HepG2 (cell line): Measurements from ENCODE around the gene TCF7L2. TPM values are rescaled to one million over a fixed set of nuclear protein-coding genes. Genes with fewer than 3 reads are reported as not detected.

ENCODE experiments used
- CHD2 ChIP-seq: IDR thresholded peaks from 2 replicates; pipeline ENCODE4 v1.6.1; 2011; ENCODE audit warnings: low read depth, low read length, improper control_type of control experiment
- CREBL2 ChIP-seq: sonication (generic); formaldehyde crosslinking; IDR thresholded peaks from 2 replicates; pipeline ENCODE4 v1.8.1; 2023; ENCODE audit warnings: missing genetic modification reagents, mild to moderate bottlenecking, borderline replicate concordance
- DDIT3 ChIP-seq: sonication (generic); formaldehyde crosslinking; IDR thresholded peaks from 2 replicates; pipeline ENCODE4 v1.4.0; 2020; ENCODE audit warnings: mild to moderate bottlenecking, missing genetic modification reagents
- DMAP1 ChIP-seq: IDR thresholded peaks from 2 replicates; pipeline ENCODE4 v1.6.1; 2016
- DPF2 ChIP-seq: sonication (generic); formaldehyde crosslinking; IDR thresholded peaks from 2 replicates; pipeline ENCODE4 v1.4.0; 2020; ENCODE audit warnings: mild to moderate bottlenecking, low read depth, missing genetic modification reagents, borderline replicate concordance
- FOXC1 ChIP-seq: sonication (generic); formaldehyde crosslinking; IDR thresholded peaks from 2 replicates; pipeline ENCODE4 v1.8.0; 2022; ENCODE audit warnings: mild to moderate bottlenecking, missing genetic modification reagents, borderline replicate concordance
- FOXJ3 ChIP-seq: sonication (generic); formaldehyde crosslinking; IDR thresholded peaks from 2 replicates; pipeline ENCODE4 v1.4.0; 2020; ENCODE audit warnings: missing genetic modification reagents, mild to moderate bottlenecking, borderline replicate concordance
- FOXK1 ChIP-seq: sonication (generic); formaldehyde crosslinking; IDR thresholded peaks from 2 replicates; pipeline ENCODE4 v1.4.0; 2020; ENCODE audit warnings: low read depth, missing genetic modification reagents, borderline replicate concordance
- HMG20A ChIP-seq: IDR thresholded peaks from 2 replicates; pipeline ENCODE4 v1.6.1; 2016; ENCODE audit warnings: borderline replicate concordance
- HNF1B ChIP-seq: sonication (generic); formaldehyde crosslinking; IDR thresholded peaks from 2 replicates; pipeline ENCODE4 v1.5.1; 2020; ENCODE audit warnings: mild to moderate bottlenecking, moderate library complexity, missing genetic modification reagents
- NFRKB ChIP-seq: fragments of 450-650 bp; IDR thresholded peaks from 2 replicates; pipeline ENCODE4 v1.6.1; 2017
- RAD51 ChIP-seq: fragments of 450-650 bp; IDR thresholded peaks from 2 replicates; pipeline ENCODE4 v1.6.1; 2016; ENCODE audit warnings: borderline replicate concordance
- SATB2 ChIP-seq: sonication (generic); formaldehyde crosslinking; IDR thresholded peaks from 2 replicates; pipeline ENCODE4 v1.5.0; 2020; ENCODE audit warnings: missing genetic modification reagents
- TGIF2 ChIP-seq: IDR thresholded peaks from 2 replicates; pipeline ENCODE4 v1.6.1; 2016; ENCODE audit warnings: control low read depth, missing compliant biosample characterization
- TP53 ChIP-seq: sonication (generic); formaldehyde crosslinking; conservative IDR thresholded peaks from 2 replicates; pipeline ENCODE4 v1.4.0; 2020; ENCODE audit warnings: missing genetic modification reagents
- YEATS2 ChIP-seq: sonication (generic); formaldehyde crosslinking; IDR thresholded peaks from 2 replicates; pipeline ENCODE4 v1.4.0; 2020; ENCODE audit warnings: missing genetic modification reagents, borderline replicate concordance
- ZBTB25 ChIP-seq: IDR thresholded peaks from 2 replicates; pipeline ENCODE4 v1.6.1; 2018; ENCODE audit warnings: missing genetic modification reagents
- ZFP62 ChIP-seq: sonication (generic); formaldehyde crosslinking; IDR thresholded peaks from 2 replicates; pipeline ENCODE4 v1.4.0; 2020; ENCODE audit warnings: missing genetic modification reagents
- ZNF281 ChIP-seq: sonication (generic); formaldehyde crosslinking; IDR thresholded peaks from 2 replicates; pipeline ENCODE4 v1.4.0; 2020; ENCODE audit warnings: missing genetic modification reagents, borderline replicate concordance
- ZNF333 ChIP-seq: sonication (generic); formaldehyde crosslinking; IDR thresholded peaks from 2 replicates; pipeline ENCODE4 v1.4.0; 2020; ENCODE audit warnings: mild to moderate bottlenecking, missing genetic modification reagents, borderline replicate concordance
- ZNF337 ChIP-seq: sonication (generic); formaldehyde crosslinking; IDR thresholded peaks from 2 replicates; pipeline ENCODE4 v1.5.1; 2020; ENCODE audit warnings: missing genetic modification reagents, low read depth, mild to moderate bottlenecking, borderline replicate concordance
- ZNF441 ChIP-seq: sonication (generic); formaldehyde crosslinking; IDR thresholded peaks from 2 replicates; pipeline ENCODE4 v1.7.0; 2021; ENCODE audit warnings: missing genetic modification reagents, borderline replicate concordance
- ZSCAN25 ChIP-seq: sonication (generic); formaldehyde crosslinking; IDR thresholded peaks from 2 replicates; pipeline ENCODE4 v1.8.0; 2022; ENCODE audit warnings: mild to moderate bottlenecking, missing genetic modification reagents
- polyA plus RNA-seq, 8 experiments: library from polyadenylated mRNA; depleted of rRNA in 3 of 8; stranded (reverse) in 7 of 8; unstranded in 1 of 8; fragments of >200 nt; fragmentation: Illumina TruSeq in 4 of 8; extraction: Trizol in 4 of 8; gene quantifications; 2 replicates each; pipeline versions ENCODE4 v1.2.1 to v1.2.3, GENCODE V29; 2011 to 2016; ENCODE audit warnings: low read depth in 4 of 8, missing spikeins in 1 of 8, mixed read lengths in 1 of 8; ENCODE audit not compliant: insufficient read depth in 1 of 8
- total RNA-seq, 5 experiments: library from RNA; depleted of rRNA; stranded (reverse); fragments of >200 nt; fragmentation: Illumina TruSeq; extraction: Trizol; gene quantifications; 2 replicates each; pipeline ENCODE4 v1.2.3, GENCODE V29; 2016; ENCODE audit warnings: low read depth in 1 of 5
- TF ChIP-seq, protein P1 (sequence below): fragments of 450-650 bp; IDR thresholded peaks from 2 replicates; pipeline ENCODE4 v1.6.1; 2017

Gene TCF7L2
- total and polyA plus RNA-seq, 2 of the 13 experiments (the other 11 are each of a cell fraction or from before 2014, with no cell fraction given) = 3.9 to 13.7 TPM

DNA sequence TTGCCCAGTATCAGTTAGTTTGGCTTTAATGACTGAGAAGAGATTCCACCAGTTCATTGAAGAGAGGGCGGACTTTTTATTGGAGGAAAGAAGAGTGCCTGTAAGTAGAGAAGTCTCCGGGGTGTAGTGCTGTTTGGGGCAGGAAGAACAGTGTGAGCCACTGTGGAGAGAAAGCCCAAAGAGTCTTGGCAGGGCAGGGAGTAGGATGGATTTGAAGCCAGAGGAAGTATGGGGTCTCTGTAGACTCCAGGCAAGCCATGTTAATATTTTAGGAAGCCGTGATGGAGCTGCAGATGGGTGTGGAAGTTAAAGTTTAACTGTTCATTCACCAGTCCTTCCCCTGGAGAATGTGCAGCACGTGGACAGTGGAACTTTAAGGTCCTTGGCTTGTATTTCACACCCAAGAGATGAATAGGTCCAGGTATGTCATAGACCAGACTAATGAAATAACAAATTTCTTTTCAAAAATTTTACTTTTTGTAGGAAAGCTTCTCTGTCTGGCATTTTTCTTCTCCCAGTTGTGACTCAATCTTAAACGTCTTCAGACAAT, 54.1 kb downstream of the TCF7L2 start (continued):
- TF ChIP-seq HNF1B = peak; percentile 60; the same call in 1 of the 2 replicates
- TF ChIP-seq CREBL2 (CRISPR knock-in tag) = no peak
- TF ChIP-seq TP53 = no peak
- TF ChIP-seq ZNF441 = no peak
- no peak for TF ChIP-seq FOXK1 (CRISPR knock-in tag)
- no peak for TF ChIP-seq ZNF333
- TF ChIP-seq ZFP62 (CRISPR knock-in tag) = no peak
- TF ChIP-seq ZBTB25 = no peak
- TF ChIP-seq NFRKB = no peak
- TF ChIP-seq DPF2 (CRISPR knock-in tag) = no peak
- TF ChIP-seq ZNF281 = no peak
- no peak for TF ChIP-seq DDIT3 (CRISPR knock-in tag)
- TF ChIP-seq CHD2 = no peak
- no peak for TF ChIP-seq YEATS2 (CRISPR knock-in tag)
- no peak for TF ChIP-seq FOXJ3 (CRISPR knock-in tag)
- TF ChIP-seq FOXC1 (CRISPR knock-in tag) = no peak
- TF ChIP-seq DMAP1 = no peak
- no peak for TF ChIP-seq ZSCAN25 (CRISPR knock-in tag)
- TF ChIP-seq, protein P1, sequence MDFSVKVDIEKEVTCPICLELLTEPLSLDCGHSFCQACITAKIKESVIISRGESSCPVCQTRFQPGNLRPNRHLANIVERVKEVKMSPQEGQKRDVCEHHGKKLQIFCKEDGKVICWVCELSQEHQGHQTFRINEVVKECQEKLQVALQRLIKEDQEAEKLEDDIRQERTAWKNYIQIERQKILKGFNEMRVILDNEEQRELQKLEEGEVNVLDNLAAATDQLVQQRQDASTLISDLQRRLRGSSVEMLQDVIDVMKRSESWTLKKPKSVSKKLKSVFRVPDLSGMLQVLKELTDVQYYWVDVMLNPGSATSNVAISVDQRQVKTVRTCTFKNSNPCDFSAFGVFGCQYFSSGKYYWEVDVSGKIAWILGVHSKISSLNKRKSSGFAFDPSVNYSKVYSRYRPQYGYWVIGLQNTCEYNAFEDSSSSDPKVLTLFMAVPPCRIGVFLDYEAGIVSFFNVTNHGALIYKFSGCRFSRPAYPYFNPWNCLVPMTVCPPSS = no peak
- TF ChIP-seq SATB2 (CRISPR knock-in tag) = no peak
- no peak for TF ChIP-seq RAD51
- TF ChIP-seq TGIF2 (CRISPR knock-in tag) = no peak
- TF ChIP-seq ZNF337 = no peak
- peak; percentile 68; the same call in 1 of the 2 replicates for TF ChIP-seq HMG20A (CRISPR knock-in tag)
